Esophagus squamous epithelium (tissue), 4 donors: ENCODE data around the gene ABHD17A.

ENCODE experiments used
- CTCF ChIP-seq, 6 experiments: fragments of 450-650 bp in 4 of 6; fragments of 200-600 bp in 2 of 6; sonication (generic) in 2 of 6; IDR thresholded peaks; one replicate each; pipeline ENCODE4 v1.5.1; 2016 to 2019; ENCODE audit warnings: antibody characterized with exemption in 6 of 6, mild to moderate bottlenecking in 4 of 6, moderate library complexity in 4 of 6
- POLR2A ChIP-seq, 4 donors: fragments of 450-650 bp; IDR thresholded peaks; one replicate each; pipeline ENCODE4 v1.6.1; 2017; ENCODE audit warnings: antibody characterized with exemption in 4 of 4, mild to moderate bottlenecking in 4 of 4, moderate library complexity in 3 of 4

- TF ChIP-seq CTCF (IDR thresholded peaks at IDR 0.05), result no peak
- TF ChIP-seq POLR2A (IDR thresholded peaks at IDR 0.05), result no peak
Observed at GRCh38 chr19:1924320-1924961, 39.1 kb upstream of the ABHD17A start.
